ENCODE results near the gene GTPBP6.
"Not testable (repeated sequence)": the region's sequence is repeated elsewhere in the genome, so short reads cannot be mapped to it uniquely, and the experiment has no call there.

GTPBP6 gene

GRCh38 chrX:262381-262909 is 56.2 kb downstream of the GTPBP6 start:
- no peak for DNase-seq

- DNase-seq: no peak
These were observed 56.7 kb downstream of the GTPBP6 start for GRCh38 chrX:261919-262352.

- no peak for DNase-seq
These were observed 57.3 kb downstream of the GTPBP6 start for GRCh38 chrX:261167-261918.

- no peak for DNase-seq
These were observed 58.8 kb downstream of the GTPBP6 start for GRCh38 chrX:259692-260355.

- no peak for DNase-seq
These were observed 60.1 kb downstream of the GTPBP6 start for GRCh38 chrX:258291-259040.

GRCh38 chrX:257681-258289 is 60.8 kb downstream of the GTPBP6 start:
- peak; percentile 25 for DNase-seq

GRCh38 chrX:257054-257453 is 61.5 kb downstream of the GTPBP6 start:
- DNase-seq: not testable (repeated sequence)

GRCh38 chrX:255923-256331 is 62.7 kb downstream of the GTPBP6 start:
- DNase-seq: peak; percentile 25
